ENCODE results near the gene SEPSECS. TPM values are rescaled to one million over a fixed set of nuclear protein-coding genes. Genes with fewer than 3 reads are reported as not detected.

The SEPSECS gene
- polyA plus RNA-seq, 1 donor (not counting 4 experiments of a cell fraction or from before 2014, with no cell fraction given): 6.6 TPM

- Histone ChIP-seq H3K9me1 (ENCODE audit: control insufficient read depth, extremely low read depth, insufficient read depth, low read length) (no peaks in the 10 kb centered on the region), H3K36me3 (ENCODE audit: control insufficient read depth in 2 of 2, extremely low read depth in 1 of 2, insufficient read depth in 2 of 2, low read length in 2 of 2) (no peaks in the 10 kb centered on the region), H3K27me3 (ENCODE audit: control insufficient read depth, extremely low read depth, insufficient read depth, low read length) (peaks cover 3% of the 10 kb centered on the region), H2AFZ (ENCODE audit: control insufficient read depth, low read length) (no peak overlapping the region), H3K9ac (ENCODE audit: control insufficient read depth, extremely low read depth, insufficient read depth, low read length) (no peak overlapping the region), H3K9me3 (ENCODE audit: control insufficient read depth, low read depth, low read length) (no peaks in the 10 kb centered on the region), H3K27ac (ENCODE audit: control insufficient read depth, insufficient read depth, low read length) (no peak overlapping the region), H3K79me2 (ENCODE audit: control insufficient read depth, insufficient read depth, low read length) (no peaks in the 10 kb centered on the region), H3K4me3 (ENCODE audit: control insufficient read depth in 2 of 3, extremely low read depth in 1 of 3, insufficient read depth in 2 of 3, low read depth in 1 of 3, low read length in 3 of 3) (no peak overlapping the region), H3K4me1 (ENCODE audit: control insufficient read depth, extremely low read depth, insufficient read depth, low read length) (peaks cover 3% of the 10 kb centered on the region), H4K20me1 (ENCODE audit: control insufficient read depth, extremely low read depth, insufficient read depth, low read length) (no peaks in the 10 kb centered on the region), H3K4me2 (ENCODE audit: control insufficient read depth, extremely low read depth, insufficient read depth, low read depth, low read length) (no peak overlapping the region)
- DNase-seq (ENCODE audit: low read depth, low spot score): no peak
- no peak for FAIRE-seq
- TF ChIP-seq EZH2 (IDR thresholded peaks at IDR 0.05; ENCODE audit: low read length): no peak
- TF ChIP-seq CTCF (optimal IDR thresholded peaks at IDR 0.05 in 1 of 3, IDR thresholded peaks at IDR 0.05 in 1 of 3, conservative IDR thresholded peaks at IDR 0.05 in 1 of 3; ENCODE audit: extremely low read depth in 1 of 3, insufficient read depth in 2 of 3, low read length in 3 of 3): no peak
- dilution Hi-C loops (cut with MboI; ENCODE audit: extremely low pct_ligation_motif_present, low sequenced_read_pairs): no loop called here
Measured at GRCh38 chr4:25100021-25100555, 60.2 kb downstream of the SEPSECS start.

GRCh38 chr4:25098964-25099891, 61.0 kb downstream of the SEPSECS start:
- dilution Hi-C loops (cut with MboI; ENCODE audit: extremely low pct_ligation_motif_present, low sequenced_read_pairs): no loop called here
- FAIRE-seq: peak; percentile 56
- H2AFZ ChIP-seq (ENCODE audit: control insufficient read depth, low read length): no peak overlapping the region

More at GRCh38 chr4:25098964-25099891, 61.0 kb downstream of the SEPSECS start:
- Histone ChIP-seq H3K4me3 (ENCODE audit: control insufficient read depth in 2 of 3, extremely low read depth in 1 of 3, insufficient read depth in 2 of 3, low read depth in 1 of 3, low read length in 3 of 3) (no peak overlapping the region), H3K27ac (ENCODE audit: control insufficient read depth, insufficient read depth, low read length) (no peak overlapping the region), H3K4me1 (ENCODE audit: control insufficient read depth, extremely low read depth, insufficient read depth, low read length) (peaks cover 3% of the 10 kb centered on the region), H3K4me2 (ENCODE audit: control insufficient read depth, extremely low read depth, insufficient read depth, low read depth, low read length) (no peak overlapping the region), H3K27me3 (ENCODE audit: control insufficient read depth, extremely low read depth, insufficient read depth, low read length) (peaks cover 3% of the 10 kb centered on the region), H3K79me2 (ENCODE audit: control insufficient read depth, insufficient read depth, low read length) (no peaks in the 10 kb centered on the region), H3K9me1 (ENCODE audit: control insufficient read depth, extremely low read depth, insufficient read depth, low read length) (no peaks in the 10 kb centered on the region), H3K9ac (ENCODE audit: control insufficient read depth, extremely low read depth, insufficient read depth, low read length) (no peak overlapping the region), H3K36me3 (ENCODE audit: control insufficient read depth in 2 of 2, extremely low read depth in 1 of 2, insufficient read depth in 2 of 2, low read length in 2 of 2) (no peaks in the 10 kb centered on the region), H4K20me1 (ENCODE audit: control insufficient read depth, extremely low read depth, insufficient read depth, low read length) (no peaks in the 10 kb centered on the region), H3K9me3 (ENCODE audit: control insufficient read depth, low read depth, low read length) (no peaks in the 10 kb centered on the region)
- DNase-seq (ENCODE audit: low read depth, low spot score): no peak
- no peak for TF ChIP-seq CTCF (optimal IDR thresholded peaks at IDR 0.05 in 1 of 3, IDR thresholded peaks at IDR 0.05 in 1 of 3, conservative IDR thresholded peaks at IDR 0.05 in 1 of 3; ENCODE audit: extremely low read depth in 1 of 3, insufficient read depth in 2 of 3, low read length in 3 of 3)
- no peak for TF ChIP-seq EZH2 (IDR thresholded peaks at IDR 0.05; ENCODE audit: low read length)

Measured in keratinocyte (primary cell).